Liver (tissue), 3 donors: ENCODE results near the gene XIAP.

Source experiments
- GABPA ChIP-seq, 2 donors: IDR thresholded peaks in 1 of 2; conservative IDR thresholded peaks in 1 of 2; 2 replicates each; pipeline ENCODE4 v1.6.1; 2016; ENCODE audit warnings: antibody characterized with exemption in 2 of 2, mild to moderate bottlenecking in 1 of 2, moderate library complexity in 1 of 2
- HNF4G ChIP-seq: IDR thresholded peaks from 2 replicates; pipeline ENCODE4 v1.6.1; 2016; ENCODE audit warnings: antibody characterized with exemption
- RAD21 ChIP-seq, 2 donors: IDR thresholded peaks; 2 replicates each; pipeline ENCODE4 v1.6.1; 2016; ENCODE audit warnings: antibody characterized with exemption in 2 of 2, mild to moderate bottlenecking in 2 of 2
- SP1 ChIP-seq: IDR thresholded peaks from 2 replicates; pipeline ENCODE4 v1.6.1; 2018; ENCODE audit warnings: antibody characterized with exemption, mild to moderate bottlenecking
- TAF1 ChIP-seq: conservative IDR thresholded peaks from 2 replicates; pipeline ENCODE4 v1.6.1; 2016; ENCODE audit warnings: antibody characterized with exemption, mild to moderate bottlenecking
- YY1 ChIP-seq: IDR thresholded peaks from 2 replicates; pipeline ENCODE4 v1.6.1; 2016; ENCODE audit warnings: antibody characterized with exemption, mild to moderate bottlenecking
- TF ChIP-seq, protein P1 (sequence below): IDR thresholded peaks from 2 replicates; pipeline ENCODE4 v1.6.1; 2016; ENCODE audit warnings: antibody characterized with exemption
- TF ChIP-seq, protein P2 (sequence below): fragments of 150-350 bp; IDR thresholded peaks from 2 replicates; pipeline ENCODE4 v1.5.1; 2017; ENCODE audit warnings: improper control_type of control experiment, low read depth, low read length; ENCODE audit not compliant: missing input control
- TF ChIP-seq, protein P3 (sequence below): IDR thresholded peaks from 2 replicates; pipeline ENCODE4 v1.6.1; 2016; ENCODE audit warnings: antibody characterized with exemption, mild to moderate bottlenecking
- donor health status: healthy.
- donor health status: healthy.

DNA sequence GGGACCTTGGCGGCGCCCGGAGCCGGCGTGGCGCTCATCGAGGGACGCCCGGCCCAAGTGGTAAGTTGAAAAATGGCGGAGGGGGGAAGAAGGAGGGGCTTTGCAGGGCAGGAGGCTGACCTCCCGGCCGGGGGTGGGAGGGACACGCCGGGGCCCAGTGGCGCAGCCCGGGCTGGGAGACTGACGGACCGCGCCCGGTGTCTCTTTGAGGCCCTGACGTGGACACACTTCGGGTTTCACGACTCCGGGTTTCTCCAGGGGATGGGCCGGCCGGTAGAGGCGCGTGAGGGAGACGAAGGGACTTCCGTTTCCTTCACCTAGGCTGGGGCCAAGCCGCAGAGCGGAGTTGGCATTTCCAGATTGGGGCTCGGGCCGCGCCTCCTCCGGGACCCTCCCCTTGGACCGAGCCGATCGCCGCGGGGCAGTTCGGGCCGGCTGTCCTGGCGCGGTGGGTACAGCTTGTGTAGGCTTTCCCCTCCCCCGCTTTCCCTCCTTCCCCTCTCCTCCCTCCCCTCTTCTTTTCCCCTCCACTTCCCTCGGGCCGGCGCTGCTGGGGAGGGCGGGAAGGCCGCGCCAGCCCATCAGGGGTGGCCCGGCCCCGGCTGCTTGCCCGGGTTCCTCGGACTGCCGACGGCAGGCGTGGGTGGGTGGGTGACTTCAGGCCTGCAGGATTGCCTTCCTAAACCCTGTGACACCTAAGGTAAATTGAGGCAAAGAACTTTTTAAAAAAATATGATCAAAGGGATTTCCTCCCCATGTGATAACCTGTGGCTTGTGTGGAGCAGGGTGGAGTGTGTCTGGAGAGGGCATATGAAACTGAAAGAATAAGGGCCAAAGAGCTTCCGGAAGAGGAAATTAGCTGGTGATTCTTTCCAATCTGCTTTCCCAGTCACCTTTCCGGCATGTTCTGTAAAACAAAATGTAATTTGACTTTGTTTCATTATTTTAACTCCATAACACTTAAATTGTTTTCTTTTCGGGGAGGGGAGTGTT, at the start of gene XIAP:
- TF ChIP-seq, protein P1, sequence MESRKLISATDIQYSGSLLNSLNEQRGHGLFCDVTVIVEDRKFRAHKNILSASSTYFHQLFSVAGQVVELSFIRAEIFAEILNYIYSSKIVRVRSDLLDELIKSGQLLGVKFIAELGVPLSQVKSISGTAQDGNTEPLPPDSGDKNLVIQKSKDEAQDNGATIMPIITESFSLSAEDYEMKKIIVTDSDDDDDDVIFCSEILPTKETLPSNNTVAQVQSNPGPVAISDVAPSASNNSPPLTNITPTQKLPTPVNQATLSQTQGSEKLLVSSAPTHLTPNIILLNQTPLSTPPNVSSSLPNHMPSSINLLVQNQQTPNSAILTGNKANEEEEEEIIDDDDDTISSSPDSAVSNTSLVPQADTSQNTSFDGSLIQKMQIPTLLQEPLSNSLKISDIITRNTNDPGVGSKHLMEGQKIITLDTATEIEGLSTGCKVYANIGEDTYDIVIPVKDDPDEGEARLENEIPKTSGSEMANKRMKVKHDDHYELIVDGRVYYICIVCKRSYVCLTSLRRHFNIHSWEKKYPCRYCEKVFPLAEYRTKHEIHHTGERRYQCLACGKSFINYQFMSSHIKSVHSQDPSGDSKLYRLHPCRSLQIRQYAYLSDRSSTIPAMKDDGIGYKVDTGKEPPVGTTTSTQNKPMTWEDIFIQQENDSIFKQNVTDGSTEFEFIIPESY: no peak
- TF ChIP-seq, protein P2, sequence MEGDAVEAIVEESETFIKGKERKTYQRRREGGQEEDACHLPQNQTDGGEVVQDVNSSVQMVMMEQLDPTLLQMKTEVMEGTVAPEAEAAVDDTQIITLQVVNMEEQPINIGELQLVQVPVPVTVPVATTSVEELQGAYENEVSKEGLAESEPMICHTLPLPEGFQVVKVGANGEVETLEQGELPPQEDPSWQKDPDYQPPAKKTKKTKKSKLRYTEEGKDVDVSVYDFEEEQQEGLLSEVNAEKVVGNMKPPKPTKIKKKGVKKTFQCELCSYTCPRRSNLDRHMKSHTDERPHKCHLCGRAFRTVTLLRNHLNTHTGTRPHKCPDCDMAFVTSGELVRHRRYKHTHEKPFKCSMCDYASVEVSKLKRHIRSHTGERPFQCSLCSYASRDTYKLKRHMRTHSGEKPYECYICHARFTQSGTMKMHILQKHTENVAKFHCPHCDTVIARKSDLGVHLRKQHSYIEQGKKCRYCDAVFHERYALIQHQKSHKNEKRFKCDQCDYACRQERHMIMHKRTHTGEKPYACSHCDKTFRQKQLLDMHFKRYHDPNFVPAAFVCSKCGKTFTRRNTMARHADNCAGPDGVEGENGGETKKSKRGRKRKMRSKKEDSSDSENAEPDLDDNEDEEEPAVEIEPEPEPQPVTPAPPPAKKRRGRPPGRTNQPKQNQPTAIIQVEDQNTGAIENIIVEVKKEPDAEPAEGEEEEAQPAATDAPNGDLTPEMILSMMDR: no peak
- TF ChIP-seq, protein P3, sequence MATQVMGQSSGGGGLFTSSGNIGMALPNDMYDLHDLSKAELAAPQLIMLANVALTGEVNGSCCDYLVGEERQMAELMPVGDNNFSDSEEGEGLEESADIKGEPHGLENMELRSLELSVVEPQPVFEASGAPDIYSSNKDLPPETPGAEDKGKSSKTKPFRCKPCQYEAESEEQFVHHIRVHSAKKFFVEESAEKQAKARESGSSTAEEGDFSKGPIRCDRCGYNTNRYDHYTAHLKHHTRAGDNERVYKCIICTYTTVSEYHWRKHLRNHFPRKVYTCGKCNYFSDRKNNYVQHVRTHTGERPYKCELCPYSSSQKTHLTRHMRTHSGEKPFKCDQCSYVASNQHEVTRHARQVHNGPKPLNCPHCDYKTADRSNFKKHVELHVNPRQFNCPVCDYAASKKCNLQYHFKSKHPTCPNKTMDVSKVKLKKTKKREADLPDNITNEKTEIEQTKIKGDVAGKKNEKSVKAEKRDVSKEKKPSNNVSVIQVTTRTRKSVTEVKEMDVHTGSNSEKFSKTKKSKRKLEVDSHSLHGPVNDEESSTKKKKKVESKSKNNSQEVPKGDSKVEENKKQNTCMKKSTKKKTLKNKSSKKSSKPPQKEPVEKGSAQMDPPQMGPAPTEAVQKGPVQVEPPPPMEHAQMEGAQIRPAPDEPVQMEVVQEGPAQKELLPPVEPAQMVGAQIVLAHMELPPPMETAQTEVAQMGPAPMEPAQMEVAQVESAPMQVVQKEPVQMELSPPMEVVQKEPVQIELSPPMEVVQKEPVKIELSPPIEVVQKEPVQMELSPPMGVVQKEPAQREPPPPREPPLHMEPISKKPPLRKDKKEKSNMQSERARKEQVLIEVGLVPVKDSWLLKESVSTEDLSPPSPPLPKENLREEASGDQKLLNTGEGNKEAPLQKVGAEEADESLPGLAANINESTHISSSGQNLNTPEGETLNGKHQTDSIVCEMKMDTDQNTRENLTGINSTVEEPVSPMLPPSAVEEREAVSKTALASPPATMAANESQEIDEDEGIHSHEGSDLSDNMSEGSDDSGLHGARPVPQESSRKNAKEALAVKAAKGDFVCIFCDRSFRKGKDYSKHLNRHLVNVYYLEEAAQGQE: no peak
- TF ChIP-seq SP1 (no peak), HNF4G (no peak), GABPA (IDR thresholded peaks at IDR 0.05 in 1 of 2, conservative IDR thresholded peaks at IDR 0.05 in 1 of 2) (peak in 1 of 2 donors; percentile 40), TAF1 (peak; percentile 47), YY1 (peak; percentile 89), RAD21 (IDR thresholded peaks at IDR 0.05) (no peak)
